ENCODE results near the gene LYPLAL1. TPM values are rescaled to one million over a fixed set of nuclear protein-coding genes. Genes with fewer than 3 reads are reported as not detected.
A peak's percentile ranks its signal among the peaks of the same experiment; 100 is the strongest.

The LYPLAL1 gene
- total and polyA plus RNA-seq, 8 donors: 14.8 to 37.9 (median 22.2) TPM

DNA sequence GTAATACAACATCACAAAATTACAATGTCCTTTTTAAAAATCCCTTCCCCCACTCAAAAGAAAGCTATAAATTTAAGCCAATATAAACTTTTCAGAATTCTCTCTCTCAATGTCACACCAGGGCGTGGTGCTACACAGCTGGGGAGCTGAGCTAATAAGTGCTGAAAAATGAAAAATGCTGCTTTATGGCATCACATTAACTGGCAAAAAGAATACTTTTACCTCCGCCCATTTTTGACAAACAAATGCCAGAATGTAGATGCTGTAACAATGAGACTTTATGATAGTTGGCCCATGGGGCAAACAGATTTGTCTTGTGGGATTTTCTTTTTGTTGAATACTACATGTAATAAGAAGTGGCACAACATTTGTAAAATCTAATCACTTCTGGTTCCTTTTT lies 12.7 kb upstream of the LYPLAL1 start:
- intact Hi-C loops (cut with DNase I): no loop called here
- FAIRE-seq (no peak), ATAC-seq (no peak), DNase-seq (no peak)
- Histone ChIP-seq H3K36me3 (no peaks in the 10 kb centered on the region), H3K27ac (no peak overlapping the region), H3K4me1 (no peaks in the 10 kb centered on the region), H3K4me3 (no peak overlapping the region), H3K9me3 (no peaks in the 10 kb centered on the region), H3K27me3 (no peaks in the 10 kb centered on the region)
- 59 to 67% methylated on average over 2 of the region's 2 CpGs for WGBS, 2 donors
- TF ChIP-seq, protein P1, sequence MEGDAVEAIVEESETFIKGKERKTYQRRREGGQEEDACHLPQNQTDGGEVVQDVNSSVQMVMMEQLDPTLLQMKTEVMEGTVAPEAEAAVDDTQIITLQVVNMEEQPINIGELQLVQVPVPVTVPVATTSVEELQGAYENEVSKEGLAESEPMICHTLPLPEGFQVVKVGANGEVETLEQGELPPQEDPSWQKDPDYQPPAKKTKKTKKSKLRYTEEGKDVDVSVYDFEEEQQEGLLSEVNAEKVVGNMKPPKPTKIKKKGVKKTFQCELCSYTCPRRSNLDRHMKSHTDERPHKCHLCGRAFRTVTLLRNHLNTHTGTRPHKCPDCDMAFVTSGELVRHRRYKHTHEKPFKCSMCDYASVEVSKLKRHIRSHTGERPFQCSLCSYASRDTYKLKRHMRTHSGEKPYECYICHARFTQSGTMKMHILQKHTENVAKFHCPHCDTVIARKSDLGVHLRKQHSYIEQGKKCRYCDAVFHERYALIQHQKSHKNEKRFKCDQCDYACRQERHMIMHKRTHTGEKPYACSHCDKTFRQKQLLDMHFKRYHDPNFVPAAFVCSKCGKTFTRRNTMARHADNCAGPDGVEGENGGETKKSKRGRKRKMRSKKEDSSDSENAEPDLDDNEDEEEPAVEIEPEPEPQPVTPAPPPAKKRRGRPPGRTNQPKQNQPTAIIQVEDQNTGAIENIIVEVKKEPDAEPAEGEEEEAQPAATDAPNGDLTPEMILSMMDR (IDR thresholded peaks at IDR 0.05): no peak

DNA sequence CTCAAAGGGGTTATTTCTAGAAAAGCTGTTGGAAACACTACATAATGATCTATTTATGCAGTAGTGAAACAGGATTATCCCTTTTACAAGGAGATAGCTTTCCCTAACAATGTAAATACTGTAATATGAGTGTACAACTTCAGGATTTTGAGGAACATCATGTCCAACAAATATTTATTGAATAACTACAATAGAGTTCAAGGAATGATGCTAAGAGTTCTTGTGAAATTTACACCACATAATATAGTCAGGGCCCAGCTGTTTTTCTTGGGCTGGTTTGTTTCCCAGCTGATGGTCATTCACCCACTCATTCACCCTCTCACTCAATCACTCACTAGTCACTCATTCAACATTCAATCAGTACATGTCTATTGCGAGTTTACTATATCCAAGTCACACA lies 12.3 kb upstream of the LYPLAL1 start:
- Histone ChIP-seq H3K27ac (no peak overlapping the region), H3K36me3 (no peaks in the 10 kb centered on the region), H3K27me3 (no peaks in the 10 kb centered on the region), H3K9me3 (no peaks in the 10 kb centered on the region), H3K4me3 (no peak overlapping the region), H3K4me1 (no peaks in the 10 kb centered on the region)
- FAIRE-seq (no peak), ATAC-seq (no peak), DNase-seq (no peak)
- TF ChIP-seq, protein P1 (IDR thresholded peaks at IDR 0.05): no peak
- intact Hi-C loops (cut with DNase I): no loop called here
- WGBS, 2 donors: 91 to 100% methylated on average over 1 of the region's 1 CpG

DNA sequence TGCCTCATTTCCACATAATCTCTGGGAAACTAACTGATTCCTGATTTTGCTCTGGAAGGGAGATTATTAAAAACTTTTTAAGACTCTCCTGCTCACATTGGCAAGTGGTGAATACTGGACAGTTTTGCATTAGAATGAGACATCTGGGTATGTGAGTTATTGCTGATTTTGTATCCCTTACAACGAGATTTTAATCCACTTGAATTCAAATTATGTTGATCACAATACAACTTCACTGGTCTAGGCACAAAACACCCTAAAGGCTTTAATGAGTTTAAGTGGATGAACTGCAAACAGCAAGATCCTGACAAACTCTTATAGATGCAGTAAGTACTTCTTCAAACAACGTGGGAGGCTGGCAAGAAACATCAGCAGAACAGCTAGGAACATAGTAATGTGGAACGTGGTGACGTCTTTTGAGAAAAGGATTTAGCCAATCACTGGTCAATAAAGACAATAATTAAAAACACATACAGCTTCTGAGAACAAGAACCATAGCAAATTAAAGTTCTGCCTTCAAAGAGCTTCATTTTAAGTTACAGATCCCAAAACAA lies 10.2 kb upstream of the LYPLAL1 start:
- H3K9me3 ChIP-seq: no peaks in the 10 kb centered on the region
- H3K27me3 ChIP-seq: no peaks in the 10 kb centered on the region
- WGBS, 2 donors: 77 to 88% methylated on average over 4 of the region's 4 CpGs
- H3K36me3 ChIP-seq: no peaks in the 10 kb centered on the region
- H3K4me3 ChIP-seq: no peak overlapping the region
- DNase-seq (no peak), ATAC-seq (no peak), FAIRE-seq (no peak)
- intact Hi-C loops (cut with DNase I): no loop called here
- no peak overlapping the region for H3K27ac ChIP-seq
- TF ChIP-seq, protein P1 (IDR thresholded peaks at IDR 0.05): no peak
- H3K4me1 ChIP-seq: no peaks in the 10 kb centered on the region

DNA sequence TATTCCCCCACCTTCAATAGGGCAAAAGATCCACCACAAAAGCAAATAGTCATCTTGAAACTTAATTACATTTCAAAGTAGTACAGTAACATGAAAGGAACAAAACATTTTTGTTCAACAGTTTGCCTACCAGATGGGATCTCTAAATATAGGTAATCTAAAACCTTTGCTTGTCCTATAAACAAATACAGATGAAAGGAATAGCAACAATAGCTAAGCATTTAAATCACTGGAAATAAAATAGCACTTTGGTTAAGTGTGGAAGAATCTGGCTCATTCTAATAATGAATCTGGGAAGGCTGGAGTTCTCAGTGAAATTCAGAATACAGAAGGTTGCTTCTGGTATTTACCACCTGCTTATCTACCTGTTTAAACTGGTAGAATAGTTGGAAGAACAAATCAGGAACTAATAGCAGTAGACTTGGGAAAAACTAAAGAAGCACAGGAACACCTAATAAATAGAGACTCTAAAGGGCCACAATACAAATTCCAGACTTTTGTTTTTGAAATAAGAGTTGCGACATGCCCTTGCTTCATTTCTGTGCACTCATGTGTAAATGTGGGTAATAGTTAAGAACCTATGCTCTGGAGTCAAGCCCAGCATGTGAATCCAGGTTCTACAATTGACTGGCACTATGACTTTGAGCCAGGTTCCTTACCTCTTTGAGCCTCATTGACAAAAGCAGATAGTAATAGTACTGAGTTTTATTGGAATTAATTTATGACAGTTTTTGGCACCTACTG lies 2.3 kb upstream of the LYPLAL1 start:
- TF ChIP-seq, protein P1 (IDR thresholded peaks at IDR 0.05): no peak
- ATAC-seq (no peak), FAIRE-seq (no peak), DNase-seq (no peak)
- no peaks in the 10 kb centered on the region for H3K9me3 ChIP-seq
- 49% methylated on average over 1 of the region's 1 CpG for WGBS, 2 donors
- no peaks in the 10 kb centered on the region for H3K36me3 ChIP-seq
- no peak overlapping the region for H3K4me3 ChIP-seq
- intact Hi-C loops (cut with DNase I): no loop called here
- peak overlapping the region in 1 of 4 donors; percentile 24 for H3K27ac ChIP-seq
- peaks cover 7 to 36% (median 9%) of the 10 kb centered on the region in 3 donors for H3K4me1 ChIP-seq
- H3K27me3 ChIP-seq: no peaks in the 10 kb centered on the region

DNA sequence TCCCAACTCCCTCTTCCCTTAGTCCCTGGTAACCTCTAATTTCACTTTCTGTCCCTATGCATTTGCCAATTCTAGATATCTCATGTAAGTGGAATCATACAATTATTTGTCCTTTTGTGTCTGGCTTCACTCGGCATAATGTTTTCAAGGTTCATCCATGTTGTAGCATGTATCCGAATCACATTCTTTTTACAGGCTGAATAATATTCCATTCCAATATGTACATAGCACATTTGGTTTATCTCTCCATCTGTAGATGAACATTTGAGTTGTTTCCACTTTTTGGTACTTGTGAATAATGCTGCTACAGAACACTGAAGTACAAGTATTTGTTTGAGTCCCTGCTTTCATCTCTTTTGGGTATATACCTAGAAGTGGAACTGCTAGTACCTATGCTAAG lies 857 bp upstream of the LYPLAL1 start:
- no peaks in the 10 kb centered on the region for H3K9me3 ChIP-seq
- TF ChIP-seq, protein P1 (IDR thresholded peaks at IDR 0.05): no peak
- H3K36me3 ChIP-seq: no peaks in the 10 kb centered on the region
- no peaks in the 10 kb centered on the region for H3K27me3 ChIP-seq
- WGBS, 2 donors: 95% methylated on average over 2 of the region's 2 CpGs
- ATAC-seq: no peak
- DNase-seq: no peak
- peak overlapping the region in 1 of 4 donors; percentile 91 for H3K27ac ChIP-seq
- intact Hi-C loops (cut with DNase I): no loop called here
- no peak for FAIRE-seq
- H3K4me1 ChIP-seq: peaks cover 7 to 43% (median 19%) of the 10 kb centered on the region in 3 donors
- H3K4me3 ChIP-seq: no peak overlapping the region

All from pancreas (tissue), 10 donors.